HEK293 (cell line): ENCODE measurements around the gene CDCA3.
A peak's percentile ranks its signal among the peaks of the same experiment; 100 is the strongest.

Experiments
- ATF2 ChIP-seq: fragments of 450-650 bp; formaldehyde crosslinking; IDR thresholded peaks from 2 replicates; pipeline ENCODE4 v1.5.1; 2016; ENCODE audit warnings: missing biosample characterization, missing genetic modification characterization, low read depth
- EGR2 ChIP-seq: fragments of 450-650 bp; formaldehyde crosslinking; IDR thresholded peaks from 2 replicates; pipeline ENCODE4 v1.5.1; 2016; ENCODE audit warnings: low read depth, missing biosample characterization, missing genetic modification characterization
- KLF17 ChIP-seq: fragments of 450-650 bp; formaldehyde crosslinking; IDR thresholded peaks from 2 replicates; pipeline ENCODE4 v1.5.1; 2016; ENCODE audit warnings: missing biosample characterization, missing genetic modification characterization
- KLF7 ChIP-seq: fragments of 450-650 bp; formaldehyde crosslinking; IDR thresholded peaks from 2 replicates; pipeline ENCODE4 v1.5.1; 2016; ENCODE audit warnings: missing biosample characterization, missing genetic modification characterization, borderline replicate concordance
- KLF9 ChIP-seq: fragments of 450-650 bp; formaldehyde crosslinking; IDR thresholded peaks from 2 replicates; pipeline ENCODE4 v1.5.1; 2016; ENCODE audit warnings: missing biosample characterization, missing genetic modification characterization, low read depth
- MYNN ChIP-seq: fragments of 450-650 bp; formaldehyde crosslinking; IDR thresholded peaks from 2 replicates; pipeline ENCODE4 v1.5.1; 2016; ENCODE audit warnings: missing biosample characterization, missing genetic modification characterization, borderline replicate concordance
- PRDM1 ChIP-seq: fragments of 450-650 bp; formaldehyde crosslinking; IDR thresholded peaks from 2 replicates; pipeline ENCODE4; 2016; ENCODE audit warnings: missing biosample characterization, missing genetic modification characterization
- PRDM10 ChIP-seq: fragments of 450-650 bp; formaldehyde crosslinking; IDR thresholded peaks from 2 replicates; pipeline ENCODE4 v1.5.1; 2016; ENCODE audit warnings: missing biosample characterization, missing genetic modification characterization
- PRDM6 ChIP-seq: fragments of 450-650 bp; formaldehyde crosslinking; IDR thresholded peaks from 2 replicates; pipeline ENCODE4 v1.5.1; 2017; ENCODE audit warnings: missing biosample characterization, missing genetic modification characterization
- TCF7L2 ChIP-seq: IDR thresholded peaks from 2 replicates; pipeline ENCODE4 v1.6.1; 2011; ENCODE audit warnings: low read depth, mild to moderate bottlenecking, inconsistent platforms, low read length, moderate library complexity, borderline replicate concordance
- ZBTB17 ChIP-seq: fragments of 450-650 bp; formaldehyde crosslinking; IDR thresholded peaks from 2 replicates; pipeline ENCODE4 v1.5.1; 2016; ENCODE audit warnings: missing biosample characterization, missing genetic modification characterization
- ZBTB6 ChIP-seq: fragments of 450-650 bp; formaldehyde crosslinking; IDR thresholded peaks from 2 replicates; pipeline ENCODE4 v1.5.1; 2017; ENCODE audit warnings: missing biosample characterization, missing genetic modification characterization
- ZFP69B ChIP-seq: fragments of 450-650 bp; formaldehyde crosslinking; IDR thresholded peaks from 2 replicates; pipeline ENCODE4 v1.5.1; 2016; ENCODE audit warnings: missing biosample characterization, missing genetic modification characterization
- ZNF169 ChIP-seq: fragments of 450-650 bp; formaldehyde crosslinking; IDR thresholded peaks from 2 replicates; pipeline ENCODE4 v1.5.1; 2016; ENCODE audit warnings: missing biosample characterization, missing genetic modification characterization
- ZNF24 ChIP-seq: fragments of 450-650 bp; formaldehyde crosslinking; IDR thresholded peaks from 2 replicates; pipeline ENCODE4 v1.5.1; 2016; ENCODE audit warnings: missing biosample characterization, missing genetic modification characterization
- ZNF324 ChIP-seq: fragments of 450-650 bp; formaldehyde crosslinking; IDR thresholded peaks from 2 replicates; pipeline ENCODE4 v1.5.1; 2016; ENCODE audit warnings: missing biosample characterization, missing genetic modification characterization
- ZNF366 ChIP-seq: fragments of 450-650 bp; formaldehyde crosslinking; conservative IDR thresholded peaks from 2 replicates; pipeline ENCODE4 v1.5.1; 2016; ENCODE audit warnings: missing biosample characterization, missing genetic modification characterization
- ZNF510 ChIP-seq: fragments of 450-650 bp; formaldehyde crosslinking; IDR thresholded peaks from 2 replicates; pipeline ENCODE4 v1.5.1; 2018; ENCODE audit warnings: mild to moderate bottlenecking, missing genetic modification characterization, missing biosample characterization; ENCODE audit not compliant: insufficient replicate concordance
- ZNF548 ChIP-seq: fragments of 450-650 bp; formaldehyde crosslinking; IDR thresholded peaks from 2 replicates; pipeline ENCODE4 v1.5.1; 2016; ENCODE audit warnings: missing biosample characterization, missing genetic modification characterization
- ZNF704 ChIP-seq: fragments of 450-650 bp; formaldehyde crosslinking; IDR thresholded peaks from 2 replicates; pipeline ENCODE4 v1.5.1; 2016; ENCODE audit warnings: missing biosample characterization, missing genetic modification characterization
- ZNF707 ChIP-seq: fragments of 450-650 bp; formaldehyde crosslinking; IDR thresholded peaks from 2 replicates; pipeline ENCODE4 v1.5.1; 2016; ENCODE audit warnings: missing biosample characterization, missing genetic modification characterization
- ZNF776 ChIP-seq: fragments of 450-650 bp; formaldehyde crosslinking; IDR thresholded peaks from 2 replicates; pipeline ENCODE4 v1.5.0; 2017; ENCODE audit warnings: missing biosample characterization, missing genetic modification characterization, borderline replicate concordance
- ZNF843 ChIP-seq: fragments of 450-650 bp; formaldehyde crosslinking; IDR thresholded peaks from 2 replicates; pipeline ENCODE4 v1.5.1; 2016; ENCODE audit warnings: missing biosample characterization, missing genetic modification characterization
- ZSCAN18 ChIP-seq: fragments of 450-650 bp; formaldehyde crosslinking; IDR thresholded peaks from 2 replicates; pipeline ENCODE4 v1.5.1; 2016; ENCODE audit warnings: missing biosample characterization, missing genetic modification characterization

CDCA3 gene

GRCh38 chr12:6873094-6874014 lies 22.3 kb upstream of the CDCA3 start, which contains the start of gene SPSB2 (continued):
- TF ChIP-seq PRDM10 (peak; percentile 85), ZNF169 (tag by site-specific recombination) (no peak), ZNF707 (tag by site-specific recombination) (no peak), KLF9 (tag by site-specific recombination) (peak; percentile 99), ZBTB6 (peak; percentile 64), ZNF548 (tag by site-specific recombination) (no peak), ZNF24 (tag by site-specific recombination) (0 out of 2 replicates have a peak, but pooled peaks have one; percentile 17), KLF7 (tag by site-specific recombination) (0 out of 2 replicates have a peak, but pooled peaks have one; percentile 45), ATF2 (no peak), PRDM1 (tag by site-specific recombination) (no peak), EGR2 (tag by site-specific recombination) (peak; percentile 61), ZFP69B (peak; percentile 51; the same call in 1 of the 2 replicates), ZNF776 (tag by site-specific recombination) (no peak), PRDM6 (tag by site-specific recombination) (no peak), ZSCAN18 (no peak), ZNF704 (tag by site-specific recombination) (0 out of 2 replicates have a peak, but pooled peaks have one; percentile 55), ZBTB17 (tag by site-specific recombination) (peak; percentile 92), TCF7L2 (no peak), MYNN (no peak), ZNF324 (tag by site-specific recombination) (no peak; the same call in 1 of the 2 replicates), KLF17 (tag by site-specific recombination) (0 out of 2 replicates have a peak, but pooled peaks have one; percentile 61), ZNF366 (tag by site-specific recombination) (0 out of 2 replicates have a peak, but pooled peaks have one; percentile 28), ZNF510 (no peak), ZNF843 (tag by site-specific recombination) (no peak)
- TF ChIP-seq, all 188 proteins: peak for 52
